ENCODE measurements around the gene SLC36A3.

The SLC36A3 gene
- 0 reads per million in 3 donors for total RNA-seq

- Histone ChIP-seq H3K27ac (ENCODE audit: insufficient read depth, low read length, poor library complexity, severe bottlenecking) (no peak within 1 kb of the TSS), H3K27me3 (replicated peaks; ENCODE audit: control insufficient read depth, insufficient read depth, low read length, poor library complexity, severe bottlenecking) (no peaks in the 10 kb centered on the region)
These were observed at the start of gene SLC36A3 for GRCh38 chr5:151303666-151304065. SLC36A3 (minus strand) TSS chr5:151303766; CDS start chr5:151303354, 412 bp downstream.

DNA sequence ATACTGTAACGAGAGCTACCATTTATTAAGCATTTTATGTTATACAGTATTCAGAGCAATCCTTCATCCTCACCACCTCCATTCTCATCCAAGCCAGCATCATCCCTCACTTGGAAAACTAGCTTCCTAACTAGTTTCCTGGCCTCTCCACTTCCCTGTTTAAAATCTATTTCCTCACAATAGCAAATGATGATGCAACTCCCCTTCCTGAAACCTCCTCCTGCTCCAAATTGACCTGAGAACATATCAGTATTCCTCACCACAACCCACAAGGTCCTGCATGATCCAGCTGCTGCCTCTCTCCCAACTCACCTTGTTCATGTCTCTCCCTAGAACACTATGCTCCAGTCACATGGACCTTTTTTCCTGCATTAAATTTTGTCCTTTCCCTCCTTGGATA, 48.1 kb upstream of the SLC36A3 start:
- Histone ChIP-seq H3K36me3 (ENCODE audit: control insufficient read depth, insufficient read depth, low read length) (no peaks in the 10 kb centered on the region), H3K27ac (ENCODE audit: insufficient read depth, low read length, poor library complexity, severe bottlenecking) (no peak overlapping the region), H3K9me3 (ENCODE audit: control insufficient read depth, low read length) (no peaks in the 10 kb centered on the region), H3K4me3 (ENCODE audit: insufficient read depth, low read depth, low read length, poor library complexity, severe bottlenecking) (no peak overlapping the region), H3K27me3 (replicated peaks; ENCODE audit: control insufficient read depth, insufficient read depth, low read length, poor library complexity, severe bottlenecking) (no peaks in the 10 kb centered on the region), H3K4me1 (ENCODE audit: control insufficient read depth, insufficient read depth, low read length, poor library complexity, severe bottlenecking) (no peaks in the 10 kb centered on the region)
- no peak for DNase-seq

More at GRCh38 chr5:151303666-151304065, at the start of gene SLC36A3:
- Histone ChIP-seq H3K4me1 (ENCODE audit: control insufficient read depth, insufficient read depth, low read length, poor library complexity, severe bottlenecking) (no peaks in the 10 kb centered on the region), H3K4me3 (ENCODE audit: insufficient read depth, low read depth, low read length, poor library complexity, severe bottlenecking) (no peak within 1 kb of the TSS), H3K36me3 (ENCODE audit: control insufficient read depth, insufficient read depth, low read length) (no peaks in the 10 kb centered on the region), H3K9me3 (ENCODE audit: control insufficient read depth, low read length) (no peaks in the 10 kb centered on the region)
- no peak for DNase-seq

DNA sequence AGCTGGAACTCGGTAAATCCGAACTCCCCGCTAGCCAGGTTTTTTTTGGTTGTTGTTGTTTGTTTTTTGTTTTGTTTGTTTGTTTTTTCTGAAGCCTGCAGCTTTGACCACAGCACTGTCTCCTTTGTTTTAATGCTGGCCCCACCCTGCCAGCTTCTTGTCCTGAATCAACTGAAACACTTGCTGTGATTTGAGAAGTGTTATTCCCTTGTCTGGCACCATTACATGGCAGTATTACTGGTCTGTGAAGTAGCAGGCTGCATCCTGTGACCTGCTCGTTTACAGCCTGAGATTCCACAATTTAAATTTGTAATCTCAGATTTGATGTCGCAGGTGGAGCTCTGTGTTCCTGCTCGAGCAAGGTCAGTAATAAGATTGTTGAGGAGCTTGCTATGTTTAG, 45.2 kb upstream of the SLC36A3 start:
- no peaks in the 10 kb centered on the region for H3K9me3 ChIP-seq (ENCODE audit: control insufficient read depth, low read length)
- H3K27ac ChIP-seq (ENCODE audit: insufficient read depth, low read length, poor library complexity, severe bottlenecking) = no peak overlapping the region
- DNase-seq = no peak
- no peak overlapping the region for H3K4me3 ChIP-seq (ENCODE audit: insufficient read depth, low read depth, low read length, poor library complexity, severe bottlenecking)
- H3K4me1 ChIP-seq (ENCODE audit: control insufficient read depth, insufficient read depth, low read length, poor library complexity, severe bottlenecking) = no peaks in the 10 kb centered on the region
- peaks cover 6% of the 10 kb centered on the region for H3K27me3 ChIP-seq (replicated peaks; ENCODE audit: control insufficient read depth, insufficient read depth, low read length, poor library complexity, severe bottlenecking)
- H3K36me3 ChIP-seq (ENCODE audit: control insufficient read depth, insufficient read depth, low read length) = no peaks in the 10 kb centered on the region

- Histone ChIP-seq H3K4me1 (ENCODE audit: control insufficient read depth, insufficient read depth, low read length, poor library complexity, severe bottlenecking) (no peaks in the 10 kb centered on the region), H3K27me3 (replicated peaks; ENCODE audit: control insufficient read depth, insufficient read depth, low read length, poor library complexity, severe bottlenecking) (peaks cover 7% of the 10 kb centered on the region), H3K4me3 (ENCODE audit: insufficient read depth, low read depth, low read length, poor library complexity, severe bottlenecking) (no peak within 1 kb of the TSS), H3K27ac (ENCODE audit: insufficient read depth, low read length, poor library complexity, severe bottlenecking) (no peak within 1 kb of the TSS), H3K9me3 (ENCODE audit: control insufficient read depth, low read length) (no peaks in the 10 kb centered on the region), H3K36me3 (ENCODE audit: control insufficient read depth, insufficient read depth, low read length) (no peaks in the 10 kb centered on the region)
- DNase-seq = no peak
These were observed 43.8 kb upstream of the SLC36A3 start, which contains the start of gene SLC36A2 for GRCh38 chr5:151347369-151347768. SLC36A2 (minus strand) TSS chr5:151347559; CDS start chr5:151347460, 99 bp downstream.

DNA sequence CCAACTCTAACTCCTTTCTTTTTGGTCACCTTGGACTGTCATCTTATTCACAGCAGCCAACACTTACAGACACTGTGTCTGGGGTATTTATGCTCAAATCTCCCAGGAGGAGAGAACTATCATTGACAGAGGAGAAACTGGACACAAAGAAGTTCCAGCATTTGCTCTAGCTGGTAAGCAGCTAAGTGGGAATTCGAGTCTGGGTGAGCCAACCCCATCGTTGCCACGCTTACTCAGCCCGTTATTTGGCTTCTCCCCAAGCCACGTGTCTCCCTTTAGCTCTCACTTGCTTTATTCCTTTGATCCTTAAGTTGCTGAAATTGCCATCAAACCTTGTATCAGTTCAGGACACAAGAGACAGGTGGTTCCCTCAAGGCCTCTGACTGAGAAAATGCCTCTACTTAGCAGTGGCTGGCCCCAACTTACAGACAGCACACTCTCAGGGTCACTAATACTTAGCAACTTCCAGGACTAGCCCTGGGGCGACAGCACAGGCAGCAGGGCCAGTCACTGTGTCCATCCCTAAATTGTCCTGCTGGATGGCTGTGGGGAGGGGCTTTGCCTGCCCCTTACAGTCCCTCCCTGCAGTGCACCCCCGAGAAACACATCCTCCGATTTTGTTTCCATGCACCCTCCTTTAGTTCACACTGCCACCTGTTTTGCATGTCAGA, 42.4 kb upstream of the SLC36A3 start:
- no peak for DNase-seq
- Histone ChIP-seq H3K36me3 (ENCODE audit: control insufficient read depth, insufficient read depth, low read length) (no peaks in the 10 kb centered on the region), H3K9me3 (ENCODE audit: control insufficient read depth, low read length) (no peaks in the 10 kb centered on the region), H3K27ac (ENCODE audit: insufficient read depth, low read length, poor library complexity, severe bottlenecking) (no peak overlapping the region), H3K4me3 (ENCODE audit: insufficient read depth, low read depth, low read length, poor library complexity, severe bottlenecking) (no peak overlapping the region), H3K4me1 (ENCODE audit: control insufficient read depth, insufficient read depth, low read length, poor library complexity, severe bottlenecking) (no peaks in the 10 kb centered on the region), H3K27me3 (replicated peaks; ENCODE audit: control insufficient read depth, insufficient read depth, low read length, poor library complexity, severe bottlenecking) (peaks cover 11% of the 10 kb centered on the region)

DNA sequence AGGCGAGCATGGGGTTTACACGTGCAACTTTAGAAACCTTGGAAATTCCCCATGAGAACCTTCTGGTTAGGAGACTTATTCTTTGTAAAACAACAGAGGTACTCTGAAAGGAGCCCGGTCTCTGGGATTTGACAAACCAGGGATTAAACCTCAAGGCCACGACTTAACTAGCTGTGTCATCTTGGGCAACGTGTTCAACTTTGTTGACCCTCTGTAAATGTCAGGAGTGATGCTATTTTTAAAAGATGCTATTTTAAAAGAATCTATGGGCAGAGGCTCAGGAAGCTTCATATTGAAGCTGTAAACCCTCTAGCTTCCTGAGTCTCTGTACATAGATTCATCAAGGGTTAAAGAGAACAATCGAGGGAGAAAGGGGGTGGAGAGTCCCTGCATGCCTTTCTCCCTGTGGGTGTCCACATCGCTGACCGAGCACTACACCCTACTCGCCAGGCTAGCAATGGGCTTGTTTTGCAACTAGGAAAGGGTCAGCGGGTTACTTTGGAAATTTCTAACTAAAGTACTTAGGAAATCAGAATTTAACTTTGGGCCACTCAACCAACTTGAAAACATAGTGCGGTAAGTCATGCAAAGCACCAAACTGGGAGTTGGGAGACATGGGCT, 41.7 kb upstream of the SLC36A3 start:
- Histone ChIP-seq H3K9me3 (ENCODE audit: control insufficient read depth, low read length) (no peaks in the 10 kb centered on the region), H3K4me3 (ENCODE audit: insufficient read depth, low read depth, low read length, poor library complexity, severe bottlenecking) (no peak overlapping the region), H3K27ac (ENCODE audit: insufficient read depth, low read length, poor library complexity, severe bottlenecking) (no peak overlapping the region), H3K4me1 (ENCODE audit: control insufficient read depth, insufficient read depth, low read length, poor library complexity, severe bottlenecking) (no peaks in the 10 kb centered on the region), H3K27me3 (replicated peaks; ENCODE audit: control insufficient read depth, insufficient read depth, low read length, poor library complexity, severe bottlenecking) (peaks cover 11% of the 10 kb centered on the region), H3K36me3 (ENCODE audit: control insufficient read depth, insufficient read depth, low read length) (no peaks in the 10 kb centered on the region)
- no peak for DNase-seq

- H3K27me3 ChIP-seq (replicated peaks; ENCODE audit: control insufficient read depth, insufficient read depth, low read length, poor library complexity, severe bottlenecking) = peaks cover 11% of the 10 kb centered on the region
- no peak overlapping the region for H3K4me3 ChIP-seq (ENCODE audit: insufficient read depth, low read depth, low read length, poor library complexity, severe bottlenecking)
- no peaks in the 10 kb centered on the region for H3K4me1 ChIP-seq (ENCODE audit: control insufficient read depth, insufficient read depth, low read length, poor library complexity, severe bottlenecking)
- no peaks in the 10 kb centered on the region for H3K9me3 ChIP-seq (ENCODE audit: control insufficient read depth, low read length)
- no peaks in the 10 kb centered on the region for H3K36me3 ChIP-seq (ENCODE audit: control insufficient read depth, insufficient read depth, low read length)
- DNase-seq = no peak
- no peak overlapping the region for H3K27ac ChIP-seq (ENCODE audit: insufficient read depth, low read length, poor library complexity, severe bottlenecking)
These were observed 40.5 kb upstream of the SLC36A3 start for GRCh38 chr5:151344088-151344487.

DNA sequence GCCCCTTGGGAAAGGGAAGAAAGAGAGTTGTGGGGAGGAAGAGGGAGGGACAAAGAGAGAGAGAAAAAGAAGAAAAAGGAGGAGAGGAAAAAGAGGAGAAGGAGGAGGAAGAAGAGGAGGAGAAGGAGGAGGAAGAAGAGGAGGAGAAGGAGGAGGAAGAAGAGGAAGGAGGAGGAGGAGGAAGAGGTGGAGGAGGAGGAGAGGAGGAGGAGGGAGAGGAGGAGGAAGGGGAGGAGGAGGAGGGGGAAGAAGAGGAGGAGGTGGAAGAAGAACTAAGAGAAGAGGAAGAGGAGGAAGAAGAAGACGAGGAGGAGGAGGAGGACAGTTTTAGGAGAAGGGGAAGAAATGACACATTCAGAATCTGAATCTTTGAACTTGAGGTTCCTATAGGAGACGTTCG, 36.4 kb upstream of the SLC36A3 start:
- no peaks in the 10 kb centered on the region for H3K36me3 ChIP-seq (ENCODE audit: control insufficient read depth, insufficient read depth, low read length)
- H3K4me3 ChIP-seq (ENCODE audit: insufficient read depth, low read depth, low read length, poor library complexity, severe bottlenecking) = no peak overlapping the region
- H3K4me1 ChIP-seq (ENCODE audit: control insufficient read depth, insufficient read depth, low read length, poor library complexity, severe bottlenecking) = no peaks in the 10 kb centered on the region
- H3K27ac ChIP-seq (ENCODE audit: insufficient read depth, low read length, poor library complexity, severe bottlenecking) = no peak overlapping the region
- DNase-seq = no peak
- H3K9me3 ChIP-seq (ENCODE audit: control insufficient read depth, low read length) = no peaks in the 10 kb centered on the region
- peaks cover 7% of the 10 kb centered on the region for H3K27me3 ChIP-seq (replicated peaks; ENCODE audit: control insufficient read depth, insufficient read depth, low read length, poor library complexity, severe bottlenecking)

DNA sequence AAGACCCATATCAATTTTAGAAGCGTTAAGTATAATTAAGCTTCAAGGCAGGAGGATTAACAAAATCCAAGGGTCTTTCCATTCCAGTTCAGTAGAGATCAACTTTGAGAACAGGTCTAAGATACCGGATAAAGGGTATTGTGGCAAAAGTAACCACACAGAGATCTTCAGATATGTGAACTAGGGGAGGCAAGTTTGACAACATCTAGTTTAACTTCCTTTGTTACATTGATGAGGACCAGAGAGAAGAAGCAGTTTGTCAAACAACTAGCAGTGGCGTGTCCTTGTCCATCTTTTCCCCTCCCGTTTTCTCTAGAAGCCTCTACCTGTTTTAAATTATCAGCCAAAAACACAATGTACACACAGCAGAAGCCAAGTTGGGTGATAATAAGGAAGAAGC, 35.2 kb upstream of the SLC36A3 start:
- Histone ChIP-seq H3K9me3 (ENCODE audit: control insufficient read depth, low read length) (no peaks in the 10 kb centered on the region), H3K36me3 (ENCODE audit: control insufficient read depth, insufficient read depth, low read length) (no peaks in the 10 kb centered on the region), H3K27ac (ENCODE audit: insufficient read depth, low read length, poor library complexity, severe bottlenecking) (no peak overlapping the region), H3K4me3 (ENCODE audit: insufficient read depth, low read depth, low read length, poor library complexity, severe bottlenecking) (no peak overlapping the region), H3K27me3 (replicated peaks; ENCODE audit: control insufficient read depth, insufficient read depth, low read length, poor library complexity, severe bottlenecking) (peaks cover 5% of the 10 kb centered on the region), H3K4me1 (ENCODE audit: control insufficient read depth, insufficient read depth, low read length, poor library complexity, severe bottlenecking) (no peaks in the 10 kb centered on the region)
- no peak for DNase-seq

GRCh38 chr5:151332857-151333256, 29.3 kb upstream of the SLC36A3 start:
- DNase-seq = no peak
- no peaks in the 10 kb centered on the region for H3K27me3 ChIP-seq (replicated peaks; ENCODE audit: control insufficient read depth, insufficient read depth, low read length, poor library complexity, severe bottlenecking)
- no peak overlapping the region for H3K4me3 ChIP-seq (ENCODE audit: insufficient read depth, low read depth, low read length, poor library complexity, severe bottlenecking)
- no peaks in the 10 kb centered on the region for H3K36me3 ChIP-seq (ENCODE audit: control insufficient read depth, insufficient read depth, low read length)
- no peaks in the 10 kb centered on the region for H3K4me1 ChIP-seq (ENCODE audit: control insufficient read depth, insufficient read depth, low read length, poor library complexity, severe bottlenecking)
- no peaks in the 10 kb centered on the region for H3K9me3 ChIP-seq (ENCODE audit: control insufficient read depth, low read length)
- no peak overlapping the region for H3K27ac ChIP-seq (ENCODE audit: insufficient read depth, low read length, poor library complexity, severe bottlenecking)

All from effector memory CD4-positive, alpha-beta T cell (primary cell).